ENCODE results near the gene SEZ6.

SEZ6 gene

GRCh38 chr17:28974451-28974850 lies 31.4 kb downstream of the SEZ6 start:
- DNase-seq (ENCODE audit: low spot score): no peak

- DNase-seq (ENCODE audit: low spot score): no peak
These were observed 32.4 kb downstream of the SEZ6 start for GRCh38 chr17:28973425-28973824.

- no peak for DNase-seq (ENCODE audit: low spot score)
These were observed 33.4 kb downstream of the SEZ6 start for GRCh38 chr17:28972437-28972836.

GRCh38 chr17:28970879-28971278 lies 35.0 kb downstream of the SEZ6 start:
- DNase-seq (ENCODE audit: low spot score): no peak

- no peak for DNase-seq (ENCODE audit: low spot score)
These were observed 36.0 kb downstream of the SEZ6 start for GRCh38 chr17:28969706-28970393.

GRCh38 chr17:28968914-28969295 lies 36.9 kb downstream of the SEZ6 start:
- DNase-seq (ENCODE audit: low spot score): no peak

GRCh38 chr17:28968231-28968913 lies 37.5 kb downstream of the SEZ6 start:
- no peak for DNase-seq (ENCODE audit: low spot score)

GRCh38 chr17:28967221-28968135 lies 38.4 kb downstream of the SEZ6 start:
- DNase-seq (ENCODE audit: low spot score): no peak

GRCh38 chr17:28963841-28964240 lies 42.0 kb downstream of the SEZ6 start:
- no peak for DNase-seq (ENCODE audit: low spot score)

GRCh38 chr17:28963055-28963611 lies 42.7 kb downstream of the SEZ6 start:
- DNase-seq (ENCODE audit: low spot score): no peak

GRCh38 chr17:28961391-28961790 lies 44.4 kb downstream of the SEZ6 start:
- DNase-seq (ENCODE audit: low spot score): no peak

- no peak for DNase-seq (ENCODE audit: low spot score)
These were observed 45.4 kb downstream of the SEZ6 start for GRCh38 chr17:28960256-28961061.

- no peak for DNase-seq (ENCODE audit: low spot score)
These were observed 46.4 kb downstream of the SEZ6 start for GRCh38 chr17:28959471-28959871.

- no peak for DNase-seq (ENCODE audit: low spot score)
These were observed 46.9 kb downstream of the SEZ6 start for GRCh38 chr17:28958820-28959455.

- no peak for DNase-seq (ENCODE audit: low spot score)
These were observed 47.9 kb downstream of the SEZ6 start for GRCh38 chr17:28957992-28958355.

GRCh38 chr17:28957277-28957991 lies 48.4 kb downstream of the SEZ6 start:
- no peak for DNase-seq (ENCODE audit: low spot score)

GRCh38 chr17:28956861-28957260 lies 49.0 kb downstream of the SEZ6 start:
- no peak for DNase-seq (ENCODE audit: low spot score)

- DNase-seq (ENCODE audit: low spot score): no peak
These were observed 49.7 kb downstream of the SEZ6 start for GRCh38 chr17:28956112-28956511.

GRCh38 chr17:28955408-28955807 lies 50.4 kb downstream of the SEZ6 start:
- DNase-seq (ENCODE audit: low spot score): no peak

- no peak for DNase-seq (ENCODE audit: low spot score)
These were observed 50.9 kb downstream of the SEZ6 start for GRCh38 chr17:28954886-28955285.
